Esophagus squamous epithelium (tissue), 4 donors: ENCODE results near the gene DAPK1.

Experiments
- POLR2A ChIP-seq, 4 donors: fragments of 450-650 bp; IDR thresholded peaks; one replicate each; pipeline ENCODE4 v1.6.1; 2017; ENCODE audit warnings: antibody characterized with exemption in 4 of 4, mild to moderate bottlenecking in 4 of 4, moderate library complexity in 3 of 4
- TF ChIP-seq, protein P1 (sequence below), 6 experiments: fragments of 450-650 bp in 4 of 6; fragments of 200-600 bp in 2 of 6; sonication (generic) in 2 of 6; IDR thresholded peaks; one replicate each; pipeline ENCODE4 v1.5.1; 2016 to 2019; ENCODE audit warnings: antibody characterized with exemption in 6 of 6, mild to moderate bottlenecking in 4 of 6, moderate library complexity in 4 of 6

DNA sequence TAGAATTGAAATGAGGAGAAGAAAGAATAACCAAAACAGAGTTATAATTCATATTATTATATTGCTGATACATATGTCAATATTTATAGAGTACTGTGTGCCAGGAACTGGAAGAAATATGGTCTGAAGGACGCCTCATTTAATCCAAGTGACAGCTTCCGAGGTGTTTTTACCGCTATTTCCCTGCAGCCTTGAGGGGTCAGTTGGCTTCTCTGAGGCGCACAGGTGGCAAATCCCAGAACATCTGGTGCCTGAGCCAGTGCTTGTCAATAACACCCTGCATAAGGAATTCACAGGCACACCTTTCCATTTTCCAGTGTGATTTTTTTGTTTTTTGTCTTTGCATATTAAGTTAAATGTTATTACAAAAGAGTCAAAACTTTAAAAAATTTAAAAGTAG, 185.0 kb downstream of the DAPK1 start:
- no peak for TF ChIP-seq POLR2A (IDR thresholded peaks at IDR 0.05)
- TF ChIP-seq, protein P1, sequence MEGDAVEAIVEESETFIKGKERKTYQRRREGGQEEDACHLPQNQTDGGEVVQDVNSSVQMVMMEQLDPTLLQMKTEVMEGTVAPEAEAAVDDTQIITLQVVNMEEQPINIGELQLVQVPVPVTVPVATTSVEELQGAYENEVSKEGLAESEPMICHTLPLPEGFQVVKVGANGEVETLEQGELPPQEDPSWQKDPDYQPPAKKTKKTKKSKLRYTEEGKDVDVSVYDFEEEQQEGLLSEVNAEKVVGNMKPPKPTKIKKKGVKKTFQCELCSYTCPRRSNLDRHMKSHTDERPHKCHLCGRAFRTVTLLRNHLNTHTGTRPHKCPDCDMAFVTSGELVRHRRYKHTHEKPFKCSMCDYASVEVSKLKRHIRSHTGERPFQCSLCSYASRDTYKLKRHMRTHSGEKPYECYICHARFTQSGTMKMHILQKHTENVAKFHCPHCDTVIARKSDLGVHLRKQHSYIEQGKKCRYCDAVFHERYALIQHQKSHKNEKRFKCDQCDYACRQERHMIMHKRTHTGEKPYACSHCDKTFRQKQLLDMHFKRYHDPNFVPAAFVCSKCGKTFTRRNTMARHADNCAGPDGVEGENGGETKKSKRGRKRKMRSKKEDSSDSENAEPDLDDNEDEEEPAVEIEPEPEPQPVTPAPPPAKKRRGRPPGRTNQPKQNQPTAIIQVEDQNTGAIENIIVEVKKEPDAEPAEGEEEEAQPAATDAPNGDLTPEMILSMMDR (IDR thresholded peaks at IDR 0.05): no peak
